Measurements from ENCODE around the gene MEOX1. TPM values are rescaled to one million over a fixed set of nuclear protein-coding genes. Genes with fewer than 3 reads are reported as not detected.
A peak's percentile ranks its signal among the peaks of the same experiment; 100 is the strongest.

MEOX1 gene
- total RNA-seq, 2 donors from 2014 or later, result 3.9 to 13.8 TPM

- H3K4me3 ChIP-seq, result peak overlapping the region; percentile 35 to 47
- H3K27me3 ChIP-seq, result no peaks in the 10 kb centered on the region
- H3K4me1 ChIP-seq, result peaks cover 0 to 48% of the 10 kb centered on the region in 2 donors
- no peak for DNase-seq (ENCODE audit: low spot score)
- H3K36me3 ChIP-seq, result no peaks in the 10 kb centered on the region
- H3K27ac ChIP-seq, result peak overlapping the region; percentile 74 to 79
- no peak for TF ChIP-seq CTCF (IDR thresholded peaks at IDR 0.05)
- H3K9me3 ChIP-seq, result no peaks in the 10 kb centered on the region
These were observed 1.7 kb downstream of the MEOX1 start for GRCh38 chr17:43659823-43660617.

DNA sequence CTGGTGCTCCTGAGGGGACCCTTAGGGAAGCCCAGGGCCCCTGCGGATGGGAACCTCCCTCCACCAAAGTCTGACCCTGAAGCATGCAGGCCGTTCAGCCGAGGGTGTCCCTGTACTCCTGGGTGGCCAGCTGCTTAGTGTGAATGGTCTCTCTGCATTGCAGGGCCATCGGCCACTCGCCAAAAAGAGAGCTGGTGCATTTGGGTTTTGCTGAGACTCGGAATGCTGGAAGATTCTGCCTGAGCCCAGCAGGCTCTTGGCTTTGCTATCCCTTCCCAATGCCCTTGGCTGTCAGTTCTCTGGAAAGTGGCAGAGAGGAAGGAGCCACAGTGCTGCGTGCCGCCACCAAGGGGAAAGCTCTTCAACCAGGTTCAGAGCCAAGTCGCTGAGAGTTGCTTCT, 2.8 kb downstream of the MEOX1 start:
- no peak for DNase-seq (ENCODE audit: low spot score)
- H3K4me1 ChIP-seq, result peaks cover 0 to 44% of the 10 kb centered on the region in 2 donors
- TF ChIP-seq CTCF (IDR thresholded peaks at IDR 0.05), result no peak
- no peaks in the 10 kb centered on the region for H3K9me3 ChIP-seq
- H3K27me3 ChIP-seq, result no peaks in the 10 kb centered on the region
- H3K36me3 ChIP-seq, result no peaks in the 10 kb centered on the region
- peak overlapping the region; percentile 35 to 47 for H3K4me3 ChIP-seq
- peak overlapping the region; percentile 74 to 79 for H3K27ac ChIP-seq

DNA sequence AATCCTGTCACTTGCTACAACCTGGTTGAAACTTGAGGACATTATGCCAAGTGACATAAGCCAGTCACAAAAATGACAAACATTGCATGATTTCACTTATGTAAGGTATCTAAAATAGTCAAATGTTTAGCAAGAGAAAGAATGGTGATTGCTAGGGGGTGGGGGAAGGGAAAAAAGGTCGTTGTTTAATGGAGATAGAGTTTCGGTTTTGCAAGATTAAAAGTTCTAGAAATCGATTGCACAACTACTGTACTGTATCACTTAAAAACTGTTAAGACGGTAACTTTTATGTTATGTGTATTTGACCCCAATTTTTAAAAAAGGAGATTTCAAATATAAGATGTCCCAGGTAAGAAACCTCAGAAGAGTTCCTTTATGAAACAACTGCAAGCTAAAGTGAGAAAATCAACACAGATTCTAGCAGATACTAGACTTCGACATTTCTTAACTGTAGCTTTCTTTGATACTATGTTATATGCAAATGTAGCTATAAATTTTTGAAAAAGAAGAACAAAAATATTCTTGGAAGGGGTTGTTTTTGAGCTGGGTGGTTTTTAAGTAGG, 5.9 kb downstream of the MEOX1 start:
- Histone ChIP-seq H3K36me3 (no peaks in the 10 kb centered on the region), H3K27me3 (no peaks in the 10 kb centered on the region), H3K4me1 (peaks cover 0 to 32% of the 10 kb centered on the region in 2 donors), H3K4me3 (no peak overlapping the region), H3K9me3 (no peaks in the 10 kb centered on the region), H3K27ac (peak overlapping the region in 1 of 2 donors; percentile 23)
- TF ChIP-seq CTCF (IDR thresholded peaks at IDR 0.05), result no peak
- no peak for DNase-seq (ENCODE audit: low spot score)

DNA sequence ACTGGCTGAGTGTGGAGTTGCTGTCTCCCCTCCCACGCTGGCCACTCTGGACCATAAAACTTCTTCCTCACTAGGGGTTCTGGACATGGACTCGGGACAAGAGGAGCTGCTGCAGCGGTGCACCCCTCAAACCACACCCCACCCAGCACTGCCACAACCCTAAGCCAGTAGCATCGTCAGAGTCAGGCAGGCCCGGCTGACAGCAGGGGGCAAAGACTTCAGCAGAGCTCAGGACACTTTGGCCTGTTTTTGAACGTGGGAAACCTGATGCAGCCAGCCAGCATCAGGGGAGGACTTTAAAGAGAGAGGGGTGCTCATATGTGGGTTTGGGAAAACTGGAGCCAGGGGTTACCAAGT, 9.6 kb downstream of the MEOX1 start:
- Histone ChIP-seq H3K36me3 (no peaks in the 10 kb centered on the region), H3K4me1 (peaks cover 0 to 28% of the 10 kb centered on the region in 2 donors), H3K4me3 (no peak overlapping the region), H3K27ac (peak overlapping the region in 1 of 2 donors; percentile 11), H3K9me3 (no peaks in the 10 kb centered on the region), H3K27me3 (no peaks in the 10 kb centered on the region)
- no peak for TF ChIP-seq CTCF (IDR thresholded peaks at IDR 0.05)
- DNase-seq (ENCODE audit: low spot score), result no peak

DNA sequence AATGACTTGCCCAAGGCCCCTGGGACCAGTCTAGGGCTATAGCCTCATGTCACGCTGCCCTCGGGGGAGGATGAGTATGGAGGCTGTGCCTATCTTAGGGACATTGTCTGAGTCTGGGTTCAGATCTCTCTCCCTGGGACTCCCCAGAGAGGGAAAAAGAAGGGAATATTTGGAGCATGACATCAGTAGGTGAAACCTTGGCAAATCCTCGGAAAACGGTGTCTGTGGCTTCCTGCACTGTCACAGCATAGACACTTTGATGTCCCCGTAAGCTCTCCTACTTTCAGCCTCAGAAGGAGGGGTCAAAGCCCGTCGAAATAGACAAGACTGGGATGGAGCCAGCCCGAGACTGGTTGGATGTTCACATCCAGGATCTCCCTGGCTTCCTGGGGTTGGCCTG, 11.3 kb downstream of the MEOX1 start:
- Histone ChIP-seq H3K9me3 (no peaks in the 10 kb centered on the region), H3K27ac (peak overlapping the region; percentile 5 to 26), H3K27me3 (no peaks in the 10 kb centered on the region), H3K4me1 (peaks cover 0 to 34% of the 10 kb centered on the region in 2 donors), H3K36me3 (no peaks in the 10 kb centered on the region), H3K4me3 (no peak overlapping the region)
- DNase-seq (ENCODE audit: low spot score), result no peak
- no peak for TF ChIP-seq CTCF (IDR thresholded peaks at IDR 0.05)

All from right atrium auricular region (tissue), 2 donors.